Epithelial cell of prostate (primary cell): ENCODE results near the gene BTNL3.
"Not testable (repeated sequence)": the region's sequence is repeated elsewhere in the genome, so short reads cannot be mapped to it uniquely, and the experiment has no call there.

ENCODE experiments used
- DNase-seq: peaks from one replicate; pipeline ENCODE4 v3.0.0-alpha.2; 2011; ENCODE audit warnings: low read depth, low spot score
- H3K27ac ChIP-seq: fragments of 450-650 bp; 2 replicates; pipeline ENCODE4 v1.5.1; 2017; ENCODE audit warnings: mild to moderate bottlenecking

Gene BTNL3

DNA sequence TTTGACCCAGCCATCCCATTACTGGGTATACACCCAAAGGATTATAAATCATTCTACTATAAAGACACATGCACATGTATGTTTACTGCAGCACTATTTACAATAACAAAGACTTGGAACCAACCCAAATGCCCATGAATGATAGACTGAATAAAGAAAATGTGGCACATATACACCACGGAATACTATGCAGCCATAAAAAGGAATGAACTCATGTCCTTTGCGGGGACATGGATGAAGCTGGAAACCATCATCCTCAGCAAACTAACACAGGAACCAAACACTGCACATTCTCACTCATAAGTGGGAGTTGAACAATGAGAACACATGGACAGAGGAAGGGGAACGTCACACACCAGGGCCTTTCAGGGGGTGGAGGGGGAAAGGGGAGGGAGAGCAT, 28.8 kb downstream of the BTNL3 start:
- DNase-seq, H3K27ac ChIP-seq: not testable (repeated sequence)

DNA sequence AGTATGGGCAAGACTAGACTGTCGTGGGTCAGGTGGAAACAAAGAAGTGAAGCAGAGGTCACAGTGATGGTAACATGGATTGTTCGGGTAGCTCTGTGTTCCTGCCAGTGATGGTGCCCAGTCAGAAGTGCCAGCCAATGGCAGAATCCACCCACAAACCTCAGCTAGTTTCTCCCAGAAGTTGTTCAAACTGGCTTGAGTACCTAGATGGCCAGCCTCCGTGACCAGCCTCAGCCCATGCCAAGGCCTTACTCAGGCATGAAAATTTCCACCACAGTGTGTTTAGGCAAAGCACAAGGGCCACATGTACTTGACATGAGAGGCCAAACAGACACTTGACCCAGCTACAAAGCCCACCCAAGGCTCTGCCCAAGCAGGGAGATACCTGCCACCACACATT, 32.0 kb downstream of the BTNL3 start:
- H3K27ac ChIP-seq, result no peak overlapping the region
- DNase-seq, result no peak

DNA sequence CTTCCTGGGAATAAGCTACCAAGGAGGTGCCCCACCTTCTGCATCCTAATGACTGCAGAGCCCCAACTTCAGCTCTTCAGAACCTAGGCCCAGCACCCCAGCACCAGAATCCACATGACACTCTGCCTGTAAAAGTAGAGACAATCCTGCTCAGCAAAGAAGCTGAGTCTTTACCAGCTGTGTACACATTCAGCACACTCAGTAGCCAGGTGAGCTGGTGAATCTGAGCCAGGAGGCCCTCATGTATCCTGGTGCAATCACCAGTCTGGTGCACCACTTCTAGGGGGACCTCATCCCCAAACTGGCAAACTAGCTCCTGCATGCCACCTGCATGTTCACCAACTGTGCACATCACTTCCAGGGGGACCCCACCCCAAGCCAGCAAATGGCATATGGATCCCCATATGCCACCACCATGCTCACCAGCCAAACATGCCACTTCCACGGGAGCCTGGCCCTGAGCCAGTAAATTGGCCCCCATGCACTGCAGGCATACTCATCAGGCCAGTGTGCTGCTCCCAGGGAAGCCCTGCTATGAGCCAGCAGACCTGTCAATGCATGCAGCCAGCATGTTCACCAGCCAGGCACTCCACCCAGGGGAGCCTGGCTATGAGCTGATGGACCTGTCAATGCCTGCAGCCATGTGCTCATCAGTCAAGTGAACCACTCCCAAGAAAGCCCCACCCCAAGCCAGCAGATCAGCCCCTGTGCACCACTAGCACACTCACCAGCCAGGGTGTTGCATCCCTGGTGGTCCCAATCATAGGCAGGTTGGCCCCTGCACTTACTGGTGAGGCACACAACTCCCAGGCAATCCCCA, 35.8 kb downstream of the BTNL3 start:
- H3K27ac ChIP-seq, result no peak overlapping the region
- DNase-seq, result peak; percentile 27

DNA sequence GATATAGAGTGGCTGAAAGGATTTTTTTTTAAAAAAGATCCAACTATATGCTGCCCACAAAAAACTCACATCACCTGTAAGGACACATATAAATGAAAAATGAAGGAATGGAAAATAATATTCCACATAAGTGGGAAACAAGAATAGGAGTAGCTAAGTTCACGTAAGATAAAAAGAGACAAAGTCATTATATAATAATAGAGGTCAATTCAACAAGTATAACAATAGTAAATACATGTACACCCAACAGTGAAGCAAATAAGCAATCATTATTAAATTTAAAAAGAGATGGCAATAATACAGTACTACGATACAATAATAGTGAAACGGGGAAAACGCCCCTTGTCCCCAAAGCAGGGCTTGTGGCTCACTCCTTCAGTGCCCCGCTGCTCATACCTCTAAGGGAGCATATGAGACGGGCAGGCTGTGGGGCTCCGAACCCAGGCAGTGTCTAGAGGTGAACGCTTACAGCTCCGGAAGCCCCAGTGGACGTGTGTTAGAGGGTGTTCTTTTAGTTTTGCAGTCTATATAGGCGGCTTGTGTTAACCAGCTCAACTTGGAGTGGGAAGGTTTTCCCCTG, 38.9 kb downstream of the BTNL3 start:
- DNase-seq, result no peak

DNA sequence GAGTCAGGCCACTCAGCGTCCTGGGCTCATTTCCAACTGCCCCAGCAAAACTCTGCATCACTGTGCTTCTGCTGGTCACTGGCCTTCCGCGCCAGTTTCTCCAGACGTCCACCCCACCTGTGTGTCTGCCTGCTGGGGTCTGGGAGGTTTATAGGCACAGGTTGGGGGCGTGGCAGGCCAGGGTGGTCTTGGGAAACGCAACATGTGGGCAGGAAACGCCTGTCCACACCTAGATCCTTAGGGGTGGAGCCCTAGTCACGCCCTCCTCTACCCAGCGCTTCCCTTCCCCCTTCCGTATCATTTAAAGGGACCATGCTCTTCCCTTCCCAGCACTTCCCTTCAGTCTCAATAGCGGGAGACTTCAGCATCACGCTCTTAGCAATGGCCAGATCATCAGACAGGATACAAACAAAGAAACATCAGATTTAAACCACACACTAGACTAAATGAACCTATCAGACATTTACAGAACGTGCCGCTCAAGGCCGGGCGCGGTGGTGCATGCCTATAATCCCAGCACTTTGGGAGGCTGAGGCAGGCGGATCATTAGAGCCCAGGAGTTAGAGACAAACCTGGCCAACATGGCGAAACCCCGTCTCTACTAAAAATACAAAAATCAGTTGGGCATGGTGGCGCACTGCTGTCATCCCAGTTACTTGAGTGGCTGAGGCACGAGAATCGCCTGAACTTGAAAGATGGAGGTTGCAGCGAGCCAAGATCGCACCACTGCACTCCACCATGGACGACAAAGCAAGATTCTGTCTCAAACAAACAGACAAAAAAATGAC, 39.6 kb downstream of the BTNL3 start:
- no peak overlapping the region for H3K27ac ChIP-seq

More for the DNA sequence above, 38.9 kb downstream of the BTNL3 start:
- no peak overlapping the region for H3K27ac ChIP-seq

DNA sequence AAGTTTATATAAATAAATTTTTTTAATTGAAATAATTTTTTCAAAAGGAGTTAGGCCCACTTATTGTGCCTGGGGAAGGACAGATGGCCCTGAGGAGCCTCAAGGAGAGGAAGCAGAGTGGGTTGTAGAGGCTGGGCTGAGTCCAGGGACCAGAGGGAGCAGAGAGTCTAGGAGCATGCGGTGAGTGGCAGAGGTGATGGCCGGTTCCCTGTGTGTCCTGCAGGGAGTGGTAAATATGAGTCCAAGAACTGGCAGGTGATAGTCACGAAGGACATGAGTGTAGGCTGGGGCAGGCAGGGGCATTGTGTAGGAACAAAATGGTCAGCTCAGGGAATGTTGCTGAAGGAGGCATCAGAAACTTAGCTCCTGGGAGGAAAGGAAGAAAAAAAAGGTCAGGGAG, 43.1 kb downstream of the BTNL3 start:
- no peak for DNase-seq
- no peak overlapping the region for H3K27ac ChIP-seq

More for the DNA sequence above, 39.6 kb downstream of the BTNL3 start:
- DNase-seq, result no peak

DNA sequence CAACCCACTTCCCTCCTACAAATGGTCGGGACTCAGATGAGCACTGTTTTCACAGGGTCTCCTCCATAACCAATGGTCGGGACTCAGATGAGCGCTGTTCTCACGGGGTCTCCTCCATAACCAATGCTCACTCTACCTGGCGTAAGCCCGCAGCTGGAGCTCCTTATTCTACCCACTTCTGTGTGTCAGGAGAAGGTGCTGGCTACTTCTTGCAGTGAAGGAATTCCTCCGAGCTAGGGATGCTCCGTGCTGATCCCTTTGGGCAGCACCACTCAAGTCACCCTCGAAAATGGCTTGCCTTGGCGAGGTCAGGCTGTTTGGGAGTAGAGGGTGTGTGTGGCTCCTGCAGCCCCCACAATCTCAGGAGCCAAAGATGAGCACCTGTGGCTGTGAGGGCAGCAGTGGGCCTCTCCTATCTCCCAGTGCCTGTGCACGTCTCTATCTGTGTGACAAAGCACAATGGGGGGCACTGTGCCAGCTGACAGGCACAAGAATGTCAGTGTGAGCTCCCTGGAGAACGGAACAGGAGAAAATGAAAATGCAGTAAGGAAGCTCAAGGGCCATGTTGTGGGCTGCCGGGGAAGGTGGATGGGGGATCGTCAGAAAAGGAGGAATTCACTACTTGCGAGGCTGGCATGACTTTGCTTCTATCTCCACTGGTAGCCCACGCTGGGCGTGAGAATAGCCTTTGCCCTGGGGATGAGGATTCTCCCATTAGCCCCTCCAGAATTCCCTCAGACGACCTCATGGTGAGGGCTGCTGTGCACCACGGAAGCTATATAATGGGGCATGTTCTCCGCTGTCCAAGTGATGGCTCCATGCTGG, 47.6 kb downstream of the BTNL3 start:
- DNase-seq, result no peak

DNA sequence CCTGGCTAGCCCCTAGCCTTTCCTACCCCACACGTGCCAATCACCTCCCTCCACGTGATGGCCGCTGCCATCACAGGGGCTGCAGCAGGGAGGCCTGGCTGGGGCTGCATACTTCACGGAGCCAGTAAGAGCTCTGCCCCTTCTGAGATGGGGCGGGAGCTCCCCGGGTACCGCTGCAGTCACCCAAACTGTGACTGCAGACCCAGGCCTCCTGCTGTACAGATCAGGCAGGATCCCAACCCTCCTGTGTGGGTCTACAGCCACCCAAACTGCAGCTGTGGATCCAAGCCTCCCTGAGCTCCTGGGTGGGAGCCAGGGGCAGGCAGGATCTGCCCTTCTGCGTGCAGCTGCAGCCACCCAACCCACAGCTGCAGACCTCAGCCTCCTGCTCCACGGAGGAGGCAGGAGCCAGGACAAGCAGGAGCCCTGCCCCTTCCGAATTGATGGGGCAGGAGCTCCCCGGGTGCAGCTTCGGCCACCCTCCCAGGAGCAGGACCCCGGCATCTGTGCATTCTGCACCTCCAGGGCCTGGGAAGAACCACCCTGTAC, 48.2 kb downstream of the BTNL3 start:
- no peak overlapping the region for H3K27ac ChIP-seq
- DNase-seq, result no peak

More for the DNA sequence above, 47.6 kb downstream of the BTNL3 start:
- H3K27ac ChIP-seq, result no peak overlapping the region

DNA sequence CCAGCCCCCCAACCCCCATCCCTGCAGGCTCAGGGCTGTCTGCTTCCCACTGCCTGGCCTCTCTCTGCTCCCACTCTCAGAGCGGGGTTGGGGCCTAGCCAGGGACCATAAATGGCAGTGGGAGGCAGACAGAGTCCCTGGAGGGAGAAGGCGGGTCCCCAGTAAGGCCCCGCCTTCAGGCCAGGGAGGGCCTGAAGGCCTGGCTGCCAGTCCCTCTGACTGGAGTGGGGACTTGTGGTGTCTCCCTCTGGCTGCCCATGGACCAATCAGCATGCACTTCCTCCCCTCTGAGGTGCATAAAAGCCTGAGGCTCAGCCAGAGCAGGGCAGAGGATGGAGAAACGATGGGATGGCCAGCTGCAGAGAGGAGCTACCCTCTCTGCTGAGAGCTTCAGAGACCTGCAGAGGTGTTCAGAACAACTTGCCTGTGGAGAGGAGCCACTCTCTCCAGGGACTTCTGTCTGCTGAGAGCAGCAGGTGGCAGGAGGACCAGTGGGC, 48.8 kb downstream of the BTNL3 start:
- H3K27ac ChIP-seq, result no peak overlapping the region
- no peak for DNase-seq

DNA sequence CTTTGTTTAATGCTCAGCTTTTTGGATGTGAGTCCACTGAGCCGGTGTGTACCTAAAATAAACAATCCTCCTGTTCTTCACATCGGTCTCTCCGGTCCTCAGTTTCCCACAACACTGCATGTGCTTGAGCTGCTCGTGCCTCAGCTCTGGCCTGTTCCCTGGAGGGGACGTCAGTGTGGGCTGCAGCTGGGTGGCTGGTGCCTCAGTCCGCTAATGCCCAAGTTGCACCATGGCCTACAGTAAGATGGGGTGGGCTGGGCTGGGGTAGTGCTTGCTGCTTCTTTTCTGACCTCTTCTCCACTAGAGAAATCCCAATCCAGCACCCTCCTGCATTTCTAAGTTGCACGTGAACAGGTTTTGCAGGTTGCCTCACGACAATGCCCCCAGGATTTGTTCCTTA, 50.8 kb downstream of the BTNL3 start:
- no peak for DNase-seq

DNA sequence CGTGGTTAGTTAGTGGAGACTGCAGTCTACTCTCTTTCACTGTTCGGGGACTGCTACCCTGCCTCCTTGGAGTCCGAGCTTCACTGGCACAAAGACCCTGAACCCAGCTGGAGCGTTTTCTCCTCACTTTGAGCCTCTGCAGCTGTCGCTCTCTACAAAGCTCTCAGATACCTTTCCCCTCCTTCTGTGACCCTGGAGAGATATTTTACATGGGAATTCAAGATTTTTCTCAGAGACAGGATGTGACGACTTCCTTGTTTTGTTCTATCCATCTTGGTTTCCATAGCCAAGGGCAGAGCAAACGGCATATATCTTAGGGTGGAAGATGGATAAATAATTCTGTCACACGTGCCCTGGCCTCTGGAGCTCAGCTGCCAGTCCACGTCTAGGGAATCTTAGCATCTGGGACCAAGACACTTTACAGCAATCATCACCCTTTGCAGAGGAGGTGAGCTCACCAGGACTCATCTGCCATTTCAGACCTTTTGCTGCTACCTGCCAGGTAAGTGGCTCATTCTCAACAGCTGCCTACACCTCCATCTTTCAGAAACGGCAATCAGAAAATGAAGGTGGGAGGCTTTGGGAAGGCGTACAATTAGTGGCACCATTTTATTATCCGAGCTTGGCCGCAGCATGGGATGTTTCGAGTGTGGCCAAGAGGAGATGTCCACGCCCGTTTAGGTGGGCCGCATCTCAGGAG, 51.4 kb downstream of the BTNL3 start, which contains the start of gene BTNL9:
Gene BTNL9, plus strand, starts transcription at position 336 of the 700 bp plus-strand sequence. CDS start 5,224 bp downstream, outside the sequence.
- H3K27ac ChIP-seq, result no peak within 1 kb of the TSS
- DNase-seq, result no peak

More for the DNA sequence above, 50.8 kb downstream of the BTNL3 start:
- no peak overlapping the region for H3K27ac ChIP-seq

DNA sequence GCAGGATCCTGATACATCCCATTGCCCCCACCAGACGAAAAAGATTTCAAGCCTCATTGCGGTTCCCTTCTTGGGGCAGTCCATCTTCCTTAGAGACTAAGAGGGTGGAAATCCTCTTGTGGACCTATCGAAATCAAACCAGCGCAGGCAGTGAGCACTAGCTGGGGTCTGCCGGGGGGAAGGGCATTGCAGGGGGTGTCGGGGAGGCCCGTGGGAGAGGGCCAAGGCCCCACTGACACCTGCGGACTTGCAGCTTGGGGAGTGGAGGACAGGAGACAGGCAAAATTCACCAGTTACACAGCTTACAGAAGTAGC, 51.9 kb downstream of the BTNL3 start:
- no peak overlapping the region for H3K27ac ChIP-seq
- DNase-seq, result no peak

DNA sequence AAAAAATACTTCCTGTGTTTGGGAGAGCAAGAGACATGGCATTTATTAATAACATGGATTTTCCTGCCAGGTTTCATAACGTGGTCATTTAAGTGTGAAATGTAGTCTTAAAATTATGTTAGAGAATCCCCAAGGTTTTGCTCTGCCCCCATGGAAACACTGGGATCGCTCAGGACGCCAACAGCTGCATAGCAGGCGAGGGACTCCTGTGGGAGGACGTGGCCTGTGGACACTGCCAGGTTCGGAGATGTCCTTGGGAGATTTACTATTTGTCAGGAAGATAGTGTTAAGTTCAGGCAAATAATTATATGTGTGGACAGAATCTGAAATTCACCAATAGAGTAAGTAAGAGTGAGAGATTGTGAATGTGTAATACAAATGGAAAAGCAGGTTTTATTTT, 52.4 kb downstream of the BTNL3 start:
- DNase-seq, result no peak
- H3K27ac ChIP-seq, result no peak overlapping the region

DNA sequence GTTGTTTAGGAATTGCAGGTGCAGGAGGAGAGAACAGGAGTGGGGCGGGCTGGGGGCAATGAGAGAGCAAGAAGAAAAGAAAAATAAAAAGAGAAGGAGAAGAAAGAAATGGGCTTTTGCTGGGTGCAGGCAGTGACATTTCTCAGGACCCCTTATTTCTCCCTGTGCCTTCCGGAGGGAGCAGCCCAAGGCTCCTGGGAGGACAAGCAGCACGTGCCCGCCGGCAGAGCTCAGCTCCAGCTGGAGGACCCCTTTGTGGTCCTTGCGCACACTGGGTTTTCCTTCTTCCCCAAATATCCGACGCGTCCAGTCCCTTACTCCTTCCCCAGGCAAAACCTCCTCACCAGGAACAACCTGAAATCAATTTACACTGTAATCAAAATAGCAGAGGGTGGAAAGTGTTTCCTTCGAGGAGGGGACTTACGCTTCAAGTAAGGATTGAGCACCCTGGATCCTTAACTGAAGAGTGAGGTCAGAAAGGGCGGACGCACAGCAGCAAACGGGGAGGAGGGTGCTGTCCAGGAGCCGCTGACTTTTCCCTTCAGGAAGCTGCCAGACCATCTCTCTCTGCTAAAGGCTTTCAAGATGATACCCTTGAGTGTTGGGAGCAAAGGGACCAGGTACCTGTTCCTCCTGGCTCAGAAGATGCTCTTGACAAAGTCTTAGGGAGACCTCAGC, 53.5 kb downstream of the BTNL3 start:
- DNase-seq, result no peak
- no peak overlapping the region for H3K27ac ChIP-seq

DNA sequence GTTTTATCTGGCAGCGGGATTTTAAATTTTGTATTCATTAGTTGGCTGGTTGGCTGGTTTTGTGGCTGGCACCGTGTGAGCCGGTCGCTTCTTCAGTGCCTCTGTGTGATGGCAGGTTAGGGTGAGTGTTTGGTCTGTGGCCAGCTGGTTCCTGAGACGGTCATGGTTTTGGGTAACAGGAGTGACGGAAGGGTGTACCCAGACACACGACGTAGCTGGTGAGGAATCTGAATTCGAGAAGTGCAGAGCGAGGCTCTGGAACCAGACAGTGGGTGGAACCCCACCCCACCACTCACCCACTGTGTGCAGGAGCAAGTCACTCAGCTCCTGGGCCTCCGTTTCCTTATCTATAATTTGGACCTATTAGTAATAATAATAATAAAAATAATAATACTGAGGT, 54.1 kb downstream of the BTNL3 start:
- no peak for DNase-seq
- H3K27ac ChIP-seq, result no peak overlapping the region

DNA sequence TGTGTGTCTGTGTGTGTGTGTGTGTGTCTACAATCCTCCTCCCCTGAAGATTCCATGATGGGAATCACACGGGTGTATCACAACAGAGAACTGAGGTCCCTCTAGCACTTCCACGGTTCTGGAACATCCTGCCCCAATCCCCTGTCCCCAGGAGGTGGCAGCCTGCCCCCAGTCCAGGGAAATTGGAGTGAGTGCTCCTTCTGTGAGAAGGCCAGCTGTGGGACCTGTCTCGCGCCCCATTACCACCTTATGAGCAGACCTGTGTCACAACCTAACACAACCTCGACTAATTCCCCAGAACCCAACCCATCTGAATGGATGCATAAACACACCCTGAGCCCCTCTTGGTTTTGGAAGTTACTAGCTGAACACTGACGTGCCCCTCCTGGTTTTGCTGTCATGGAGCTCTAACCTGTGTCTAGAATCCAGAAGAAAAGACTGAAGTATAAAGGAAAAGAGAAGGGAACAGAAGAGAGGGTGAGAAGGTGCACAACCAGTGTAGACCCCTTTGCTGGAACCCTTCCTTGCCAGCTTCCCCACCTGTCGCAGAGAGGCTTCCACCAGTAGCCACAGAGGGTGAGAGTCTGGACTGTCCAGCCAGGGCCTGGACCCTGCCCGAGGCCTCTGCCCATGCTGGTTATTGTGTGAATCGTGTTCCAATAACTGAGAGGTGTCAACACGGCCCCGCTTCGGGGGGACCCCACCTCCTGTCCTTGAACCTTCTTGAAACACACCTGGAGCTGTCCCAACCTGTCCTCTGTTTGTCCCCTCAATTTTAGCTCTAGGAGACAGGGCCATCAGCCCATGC, 54.8 kb downstream of the BTNL3 start:
- no peak overlapping the region for H3K27ac ChIP-seq
- no peak for DNase-seq

DNA sequence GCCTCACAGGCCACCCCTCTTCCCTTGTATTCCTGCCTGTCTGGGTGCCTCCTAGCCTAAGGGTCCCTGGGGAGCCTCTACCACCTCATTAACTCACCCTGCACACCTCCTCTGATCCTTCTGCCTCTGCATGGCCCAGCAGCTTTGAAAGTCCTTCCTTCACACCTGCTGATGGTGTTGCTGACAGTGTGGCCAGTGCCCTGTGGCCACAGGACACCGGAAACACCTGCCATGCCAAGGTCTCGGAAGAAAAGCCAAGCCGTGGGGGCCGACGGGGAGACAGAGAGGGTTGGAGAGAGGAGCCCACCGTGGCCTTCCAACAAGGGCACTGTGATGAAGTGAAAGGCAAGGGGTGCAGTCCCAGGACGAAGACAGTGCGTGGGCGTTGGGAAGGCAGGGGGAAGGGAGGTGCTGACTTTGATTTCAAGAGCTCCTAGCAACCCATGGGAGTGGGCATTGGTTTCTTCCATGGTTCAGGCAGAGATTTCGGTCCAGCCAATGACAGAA, 55.5 kb downstream of the BTNL3 start:
- no peak overlapping the region for H3K27ac ChIP-seq
- no peak for DNase-seq
